CD14-positive monocyte (primary cell): ENCODE measurements around the gene RPS6KA3. TPM values are rescaled to one million over a fixed set of nuclear protein-coding genes. Genes with fewer than 3 reads are reported as not detected.

Experiments used
- DNase-seq, 3 donors: peaks; one replicate each; pipeline ENCODE4 v3.0.0-alpha.2; 2011 to 2022
- H2AFZ ChIP-seq: 2 replicates; pipeline ENCODE4 v1.6.0; 2012; ENCODE audit warnings: mild to moderate bottlenecking, low read depth, low read length, inconsistent platforms; ENCODE audit not compliant: insufficient read depth, poor library complexity, severe bottlenecking
- H3K27ac ChIP-seq, 2 donors: 1 replicate in 1 of 2; 2 replicates in 1 of 2; pipeline ENCODE4 v1.5.1; 2012 to 2013; ENCODE audit warnings: low read length in 2 of 2, control low read depth in 1 of 2, inconsistent platforms in 1 of 2, low read depth in 1 of 2, mild to moderate bottlenecking in 1 of 2
- H3K27me3 ChIP-seq, 2 donors: one replicate each; pipeline versions ENCODE4 v1.6.0 to v1.6.1; 2011 to 2013; ENCODE audit warnings: low read length in 2 of 2; ENCODE audit not compliant: control insufficient read depth in 2 of 2, insufficient read depth in 2 of 2
- H3K36me3 ChIP-seq, 2 donors: replicated peaks in 1 of 2; 1 replicate in 1 of 2; 2 replicates in 1 of 2; pipeline versions ENCODE4 v1.5.1 to v1.6.1; 2012 to 2013; ENCODE audit warnings: low read length in 2 of 2, control low read depth in 1 of 2, inconsistent platforms in 1 of 2, mild to moderate bottlenecking in 1 of 2; ENCODE audit not compliant: insufficient read depth in 2 of 2, control insufficient read depth in 1 of 2
- H3K4me1 ChIP-seq, 2 donors: 1 replicate in 1 of 2; 2 replicates in 1 of 2; pipeline versions ENCODE4 v1.5.1 to v1.6.1; 2012 to 2013; ENCODE audit warnings: low read length in 2 of 2, control low read depth in 1 of 2, inconsistent platforms in 1 of 2, mild to moderate bottlenecking in 1 of 2, moderate library complexity in 1 of 2; ENCODE audit not compliant: insufficient read depth in 2 of 2, control insufficient read depth in 1 of 2
- H3K4me2 ChIP-seq: replicated peaks from 2 replicates; pipeline ENCODE3; 2012; ENCODE audit warnings: low read length, moderate library complexity, mild to moderate bottlenecking; ENCODE audit not compliant: poor library complexity, severe bottlenecking; ENCODE audit errors: extremely low read depth
- H3K4me3 ChIP-seq, 3 experiments: fragments of 200-600 bp in 1 of 3; sonication (generic) in 1 of 3; replicated peaks in 1 of 3; 1 replicate in 2 of 3; 2 replicates in 1 of 3; pipeline ENCODE4 v1.5.1; 2011 to 2013; ENCODE audit warnings: low read length in 3 of 3, mild to moderate bottlenecking in 3 of 3, control low read depth in 2 of 3, low read depth in 2 of 3, inconsistent platforms in 1 of 3, moderate library complexity in 1 of 3
- H3K79me2 ChIP-seq: 2 replicates; pipeline ENCODE4 v1.6.0; 2012; ENCODE audit warnings: mild to moderate bottlenecking, control low read depth, inconsistent platforms, low read length, moderate library complexity; ENCODE audit not compliant: insufficient read depth
- H3K9ac ChIP-seq: 2 replicates; pipeline ENCODE4 v1.6.0; 2017; ENCODE audit warnings: low read length, mild to moderate bottlenecking; ENCODE audit not compliant: insufficient read depth, poor library complexity, severe bottlenecking
- H3K9me3 ChIP-seq, 2 donors: replicated peaks in 1 of 2; 1 replicate in 1 of 2; 2 replicates in 1 of 2; pipeline versions ENCODE4 v1.5.1 to v1.6.1; 2012 to 2013; ENCODE audit warnings: low read length in 2 of 2, control low read depth in 1 of 2; ENCODE audit not compliant: control insufficient read depth in 1 of 2, insufficient read depth in 1 of 2
- H4K20me1 ChIP-seq: 2 replicates; pipeline ENCODE4 v1.6.0; 2012; ENCODE audit warnings: mild to moderate bottlenecking, low read length, control low read depth, moderate library complexity; ENCODE audit not compliant: insufficient read depth
- H3K27ac Mint-ChIP-seq, 7 donors: one replicate each; pipeline ENCODE4 v1.8.0; 2020; ENCODE audit warnings: mild to moderate bottlenecking in 7 of 7, mixed read lengths in 7 of 7, moderate library complexity in 6 of 7, inconsistent platforms in 2 of 7
- H3K27me3 Mint-ChIP-seq, 3 donors: one replicate each; pipeline ENCODE4 v1.8.0; 2021 to 2022; ENCODE audit warnings: low read depth in 3 of 3, mild to moderate bottlenecking in 3 of 3, mixed read lengths in 3 of 3, moderate library complexity in 3 of 3, inconsistent platforms in 1 of 3
- H3K36me3 Mint-ChIP-seq, 2 donors: one replicate each; pipeline ENCODE4 v1.8.0; 2020; ENCODE audit warnings: mixed read lengths in 2 of 2, inconsistent platforms in 1 of 2, mild to moderate bottlenecking in 1 of 2
- H3K4me1 Mint-ChIP-seq: one replicate; pipeline ENCODE4 v1.8.0; 2020; ENCODE audit warnings: mild to moderate bottlenecking, mixed read lengths
- H3K4me3 Mint-ChIP-seq, 2 donors: one replicate each; pipeline ENCODE4 v1.8.0; 2020; ENCODE audit warnings: mild to moderate bottlenecking in 2 of 2, mixed read lengths in 2 of 2, moderate library complexity in 1 of 2
- H3K9me3 Mint-ChIP-seq, 7 donors: one replicate each; pipeline ENCODE4 v1.8.0; 2020 to 2022; ENCODE audit warnings: mixed read lengths in 7 of 7, mild to moderate bottlenecking in 6 of 7, moderate library complexity in 6 of 7, inconsistent platforms in 2 of 7
- CTCF ChIP-seq: fragments of 200-600 bp; IDR thresholded peaks from one replicate; pipeline ENCODE4 v1.8.0; 2022; ENCODE audit warnings: antibody characterized with exemption, mild to moderate bottlenecking
- WGBS: methylation state at CpG from one replicate; pipeline ENCODE4 v1.1.5; 2013; ENCODE audit warnings: missing lambda C conversion rate; ENCODE audit not compliant: insufficient coverage; 5-methylcytosine and 5-hydroxymethylcytosine counted together
- intact Hi-C, 2 donors: fragments of 100-400 bp; cut with micrococcal nuclease; formaldehyde crosslinking; loops; one replicate each; pipeline versions ENCODE4 v1.15.0 to v1.15.1; 2023
- polyA plus RNA-seq, 3 donors: library from polyadenylated mRNA; depleted of rRNA in 1 of 3; unstranded in 2 of 3; stranded (reverse) in 1 of 3; fragments of 300-500 nt in 2 of 3; fragments of >200 nt in 1 of 3; fragmentation: Illumina TruSeq in 2 of 3; gene quantifications; 1 replicate in 2 of 3; 2 replicates in 1 of 3; pipeline ENCODE4 v1.2.3, GENCODE V29; 2012 to 2021

The RPS6KA3 gene
- polyA plus RNA-seq, 3 donors: 14.6 to 28.2 (median 21.6) TPM

- Histone ChIP-seq H3K9me3 (no peaks in the 10 kb centered on the region), H3K36me3 (no peaks in the 10 kb centered on the region), H2AFZ (no peak overlapping the region), H3K27me3 (peaks cover 0 to 15% of the 10 kb centered on the region in 2 donors), H4K20me1 (peaks cover 68% of the 10 kb centered on the region), H3K4me1 (peaks cover 4 to 5% of the 10 kb centered on the region in 2 donors), H3K27ac (no peak overlapping the region), H3K9ac (no peak overlapping the region), H3K4me3 (no peak overlapping the region), H3K79me2 (peaks cover 43% of the 10 kb centered on the region), H3K4me2 (no peak overlapping the region)
- Mint-ChIP-seq H3K27ac (peak overlapping the region in 1 of 7 donors; percentile 12), H3K4me3 (no peak overlapping the region), H3K27me3 (peaks cover 0 to 17% (median 0%) of the 10 kb centered on the region in 3 donors), H3K4me1 (peaks cover 19% of the 10 kb centered on the region), H3K9me3 (no peaks in the 10 kb centered on the region), H3K36me3 (peaks cover 10 to 13% of the 10 kb centered on the region in 2 donors)
- DNase-seq: peak in 1 of 3 donors; percentile 1
- no peak for TF ChIP-seq CTCF
- WGBS: no CpG with 5 or more reads among the region's 9 CpGs
- intact Hi-C loops: no loop called here
Observed at GRCh38 chrX:20218836-20219505, 47.7 kb downstream of the RPS6KA3 start.

GRCh38 chrX:20217906-20218305 lies 48.8 kb downstream of the RPS6KA3 start:
- no peak overlapping the region for H3K4me3 ChIP-seq
- no peaks in the 10 kb centered on the region for H3K9me3 ChIP-seq
- H3K27me3 ChIP-seq: peaks cover 0 to 18% of the 10 kb centered on the region in 2 donors
- no peaks in the 10 kb centered on the region for H3K36me3 ChIP-seq
- H3K27me3 Mint-ChIP-seq: peaks cover 0 to 17% (median 0%) of the 10 kb centered on the region in 3 donors
- H3K9me3 Mint-ChIP-seq: no peaks in the 10 kb centered on the region
- no peak overlapping the region for H3K9ac ChIP-seq
- peaks cover 4 to 10% of the 10 kb centered on the region in 2 donors for H3K36me3 Mint-ChIP-seq
- no peak overlapping the region for H3K4me2 ChIP-seq
- H3K27ac Mint-ChIP-seq: no peak overlapping the region
- peak overlapping the region in 1 of 2 donors; percentile 9 for H3K27ac ChIP-seq
- no peak overlapping the region for H2AFZ ChIP-seq
- no peak for TF ChIP-seq CTCF
- intact Hi-C loops: no loop called here
- DNase-seq: no peak
- peaks cover 64% of the 10 kb centered on the region for H4K20me1 ChIP-seq
- no CpG with 5 or more reads among the region's 2 CpGs for WGBS
- H3K79me2 ChIP-seq: peaks cover 45% of the 10 kb centered on the region
- no peak overlapping the region for H3K4me3 Mint-ChIP-seq
- peaks cover 16% of the 10 kb centered on the region for H3K4me1 Mint-ChIP-seq
- peaks cover 4 to 5% of the 10 kb centered on the region in 2 donors for H3K4me1 ChIP-seq
